Thyroid gland (tissue), 4 donors: ENCODE measurements around the gene HOXA3.

ENCODE experiments used
- CTCF ChIP-seq, 6 experiments: fragments of 200-600 bp in 3 of 6; fragments of 450-650 bp in 3 of 6; sonication (generic) in 3 of 6; IDR thresholded peaks; one replicate each; pipeline ENCODE4 v1.5.1; 2016 to 2019; ENCODE audit warnings: antibody characterized with exemption in 6 of 6, mild to moderate bottlenecking in 2 of 6, inconsistent platforms in 1 of 6, moderate library complexity in 1 of 6
- POLR2A ChIP-seq, 2 donors: fragments of 450-650 bp; IDR thresholded peaks; one replicate each; pipeline ENCODE4 v1.6.1; 2017; ENCODE audit warnings: antibody characterized with exemption in 2 of 2, mild to moderate bottlenecking in 2 of 2, moderate library complexity in 1 of 2

DNA sequence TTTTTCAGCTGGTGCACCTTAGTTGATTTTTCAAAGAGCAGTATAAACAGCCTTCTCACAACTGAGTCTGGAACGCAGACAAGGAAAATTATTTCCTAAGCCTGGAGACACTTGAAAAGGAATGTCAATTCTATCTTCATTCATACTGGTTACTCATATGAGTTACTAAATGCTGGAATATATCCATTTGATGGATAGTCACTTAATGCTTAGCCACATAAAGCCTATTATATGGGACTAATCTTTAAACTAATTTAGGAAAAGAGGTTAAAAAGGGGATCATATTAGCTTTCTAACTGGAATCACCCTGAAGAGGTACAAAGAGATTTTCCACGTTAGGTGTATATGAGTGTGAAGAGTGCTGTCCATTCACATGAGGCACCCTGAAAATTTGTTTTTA is 20.2 kb downstream of the HOXA3 start:
- TF ChIP-seq CTCF (IDR thresholded peaks at IDR 0.05) (no peak), POLR2A (IDR thresholded peaks at IDR 0.05) (no peak)
